NCI-H1048 (cell line): ENCODE data around the gene SOWAHD.
"Not testable (repeated sequence)": the region's sequence is repeated elsewhere in the genome, so short reads cannot be mapped to it uniquely, and the experiment has no call there.

ENCODE experiments used
- DNase-seq: peaks from one replicate; lab custom pipeline; 2025; lab: John Stamatoyannopoulos, UW

The SOWAHD gene

DNA sequence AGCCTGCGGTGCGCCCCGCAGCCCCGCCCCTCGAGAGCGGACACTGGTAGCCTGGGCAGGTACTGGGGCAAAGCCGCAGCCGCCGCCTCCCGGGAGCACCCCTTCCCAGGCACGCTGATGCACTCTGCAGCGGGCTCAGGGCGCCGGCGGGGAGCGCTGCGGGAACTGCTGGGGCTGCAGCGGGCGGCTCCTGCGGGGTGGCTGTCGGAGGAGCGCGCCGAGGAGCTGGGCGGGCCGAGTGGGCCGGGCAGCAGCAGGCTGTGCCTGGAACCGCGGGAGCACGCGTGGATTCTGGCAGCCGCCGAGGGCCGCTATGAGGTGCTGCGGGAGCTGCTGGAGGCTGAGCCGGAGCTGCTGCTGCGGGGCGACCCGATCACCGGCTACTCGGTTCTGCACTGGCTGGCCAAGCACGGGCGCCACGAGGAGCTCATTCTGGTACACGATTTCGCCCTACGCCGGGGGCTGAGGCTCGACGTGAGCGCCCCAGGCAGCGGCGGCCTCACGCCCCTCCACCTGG lies 401 bp downstream of the SOWAHD start:
- no peak for DNase-seq

DNA sequence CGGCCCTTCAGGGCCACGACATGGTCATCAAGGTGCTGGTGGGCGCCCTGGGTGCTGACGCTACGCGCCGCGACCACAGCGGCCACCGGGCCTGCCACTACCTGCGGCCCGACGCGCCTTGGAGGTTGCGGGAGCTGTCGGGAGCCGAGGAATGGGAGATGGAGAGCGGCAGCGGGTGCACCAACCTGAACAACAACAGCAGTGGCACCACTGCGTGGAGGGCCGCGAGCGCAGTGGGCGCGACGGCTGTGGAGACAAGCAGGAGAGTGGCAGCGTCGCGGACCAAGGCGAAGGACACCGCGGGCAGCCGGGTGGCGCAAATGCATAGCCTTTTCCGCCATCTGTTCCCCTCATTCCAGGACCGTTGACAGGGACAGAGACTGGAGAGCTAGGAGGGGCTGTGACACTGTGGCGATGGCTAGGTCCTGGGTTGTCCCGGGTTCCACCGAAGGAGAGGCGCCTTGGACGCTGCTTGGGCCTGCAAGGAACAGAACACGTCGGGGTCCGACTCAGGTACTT lies 919 bp downstream of the SOWAHD start:
- no peak for DNase-seq

DNA sequence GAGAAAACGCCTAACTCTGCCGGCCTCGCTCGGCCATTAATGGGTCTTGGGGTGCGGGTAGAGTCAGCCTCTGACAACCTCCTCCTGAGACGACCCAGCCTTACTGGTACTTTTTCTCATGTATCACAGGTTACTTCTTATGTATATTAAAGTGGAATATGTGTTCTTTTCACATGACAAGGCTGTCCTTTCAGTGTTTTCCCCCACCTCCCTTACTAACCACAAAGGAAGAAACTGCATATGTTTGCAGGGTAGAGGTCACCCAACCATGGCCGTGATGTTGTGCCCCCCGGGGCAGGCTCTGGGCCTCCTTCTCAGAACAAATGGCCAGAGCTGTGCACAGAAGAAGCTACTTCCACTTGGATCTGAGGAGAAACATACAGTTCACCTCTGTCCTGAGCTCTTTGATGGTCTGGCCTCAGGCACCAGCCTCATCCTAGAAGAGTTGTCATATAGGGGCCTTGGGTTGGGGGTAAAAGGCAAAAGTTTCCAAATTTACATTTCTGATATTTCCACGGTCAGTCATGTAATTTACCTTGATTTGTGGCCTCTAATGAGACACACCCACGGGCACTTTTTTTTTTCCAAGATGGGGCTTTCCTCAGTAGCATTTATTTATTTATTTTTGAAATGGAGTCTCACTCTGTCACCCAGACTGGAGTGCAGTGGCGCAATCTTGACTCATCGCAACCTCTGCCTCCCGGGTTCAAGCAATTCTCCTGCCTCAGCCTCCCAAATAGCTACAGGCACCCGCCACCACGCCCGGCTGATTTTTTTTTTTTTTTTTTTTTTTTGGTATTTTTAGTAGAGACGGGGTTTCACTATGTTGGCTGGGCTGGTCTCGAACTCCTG lies 1.9 kb downstream of the SOWAHD start:
- no peak for DNase-seq

DNA sequence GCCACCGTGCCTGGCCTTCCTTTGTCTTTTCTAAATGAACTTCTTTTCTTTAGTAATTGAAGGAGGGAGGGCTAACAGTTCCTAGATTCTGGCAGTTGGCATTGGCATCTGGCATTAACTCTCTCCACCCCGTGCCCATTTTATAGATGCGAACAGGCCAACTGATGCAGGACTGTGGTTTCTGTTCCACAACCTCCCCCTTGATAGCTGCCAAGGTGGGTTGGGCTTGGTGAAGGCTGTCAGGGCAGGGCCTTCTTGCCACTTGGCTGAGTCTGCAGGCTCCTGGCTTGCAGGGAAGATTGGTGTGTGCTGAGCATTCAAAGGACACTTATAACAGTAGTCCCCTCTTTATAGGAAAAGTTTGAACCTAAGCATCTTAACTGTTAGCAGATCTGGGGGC lies 4.3 kb downstream of the SOWAHD start:
- DNase-seq, result no peak

DNA sequence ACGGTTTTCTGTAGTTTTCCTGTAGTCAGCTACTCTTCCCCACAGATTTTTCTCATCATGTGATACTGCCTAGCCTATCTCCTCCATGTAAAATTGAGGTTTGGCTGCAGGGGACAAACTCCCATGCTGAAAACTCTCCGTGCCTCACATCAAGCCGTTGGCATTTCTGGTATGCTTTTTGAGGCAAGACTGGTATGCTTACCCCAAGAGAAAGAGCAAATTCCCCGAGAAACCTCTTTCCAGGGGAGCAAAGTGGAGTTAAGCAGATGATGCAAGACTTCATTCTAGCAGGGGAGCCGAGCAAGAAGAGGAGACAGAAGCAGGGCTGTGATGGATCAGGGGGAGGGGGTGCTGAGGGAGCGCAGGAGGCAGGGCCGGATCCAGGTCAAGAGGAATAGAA lies 4.8 kb downstream of the SOWAHD start:
- no peak for DNase-seq

DNA sequence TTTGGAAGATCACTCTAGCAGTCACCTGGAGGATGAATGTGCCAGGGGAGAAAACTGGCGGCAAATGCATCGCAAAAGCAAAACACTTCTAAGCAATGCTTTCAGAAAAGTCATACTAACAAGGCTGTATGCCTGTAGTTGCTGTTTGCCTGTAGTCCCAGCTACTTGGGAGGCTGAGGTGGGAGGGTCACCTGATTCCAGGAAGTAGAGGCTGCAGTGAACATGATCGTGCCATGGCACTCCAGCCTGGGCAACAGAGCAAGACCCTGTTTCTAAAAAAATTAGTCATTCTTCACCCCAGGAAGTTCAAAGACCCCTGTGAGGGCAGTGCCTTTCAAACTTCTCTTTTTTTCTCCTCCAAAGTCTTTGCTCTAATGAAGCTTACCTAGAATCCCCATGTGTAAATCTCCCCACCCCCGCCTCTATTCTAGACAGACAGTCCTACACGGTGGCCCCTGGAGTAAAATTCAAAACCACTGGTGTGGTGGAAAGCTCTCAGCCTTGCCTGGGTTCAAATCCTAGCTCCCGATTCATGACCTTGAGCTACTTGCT lies 5.5 kb downstream of the SOWAHD start:
- DNase-seq, result no peak

DNA sequence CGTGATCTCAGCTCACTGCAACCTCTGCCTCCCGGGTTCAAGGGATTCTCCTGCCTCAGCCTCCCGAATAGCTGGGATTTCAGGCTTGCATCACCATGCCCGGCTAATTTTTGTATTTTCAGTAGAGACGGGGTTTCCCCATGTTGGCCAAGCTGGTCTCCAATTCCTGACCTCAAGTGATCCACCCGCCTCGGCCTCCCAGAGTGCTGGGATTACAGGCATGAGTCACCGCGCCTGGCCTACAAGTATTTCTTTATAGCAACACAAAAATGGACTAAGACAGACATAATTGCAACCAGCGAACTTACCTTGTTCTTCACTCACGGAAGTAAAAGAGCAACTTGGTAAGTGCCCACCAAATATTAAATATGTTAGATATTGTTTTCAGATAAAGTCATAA lies 10.0 kb downstream of the SOWAHD start:
- DNase-seq, result not testable (repeated sequence)

DNA sequence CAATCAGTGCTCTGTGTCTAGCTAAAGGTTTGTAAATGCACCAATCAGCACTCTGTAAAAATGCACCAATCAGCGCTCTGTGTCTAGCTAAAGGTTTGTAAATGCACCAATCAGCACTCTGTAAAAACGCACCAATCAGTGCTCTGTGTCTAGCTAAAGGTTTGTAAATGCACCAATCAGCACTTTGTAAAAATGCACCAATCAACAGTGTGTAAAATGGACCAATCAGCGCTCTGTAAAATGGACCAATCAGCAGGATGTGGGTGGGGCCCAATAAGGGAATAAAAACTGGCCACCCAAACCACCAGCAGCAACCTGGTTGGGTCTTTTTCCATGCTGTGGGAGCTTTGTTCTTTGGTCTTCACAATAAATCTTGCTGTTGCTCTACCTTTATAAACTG lies 11.0 kb downstream of the SOWAHD start:
- peak; percentile 24 for DNase-seq

DNA sequence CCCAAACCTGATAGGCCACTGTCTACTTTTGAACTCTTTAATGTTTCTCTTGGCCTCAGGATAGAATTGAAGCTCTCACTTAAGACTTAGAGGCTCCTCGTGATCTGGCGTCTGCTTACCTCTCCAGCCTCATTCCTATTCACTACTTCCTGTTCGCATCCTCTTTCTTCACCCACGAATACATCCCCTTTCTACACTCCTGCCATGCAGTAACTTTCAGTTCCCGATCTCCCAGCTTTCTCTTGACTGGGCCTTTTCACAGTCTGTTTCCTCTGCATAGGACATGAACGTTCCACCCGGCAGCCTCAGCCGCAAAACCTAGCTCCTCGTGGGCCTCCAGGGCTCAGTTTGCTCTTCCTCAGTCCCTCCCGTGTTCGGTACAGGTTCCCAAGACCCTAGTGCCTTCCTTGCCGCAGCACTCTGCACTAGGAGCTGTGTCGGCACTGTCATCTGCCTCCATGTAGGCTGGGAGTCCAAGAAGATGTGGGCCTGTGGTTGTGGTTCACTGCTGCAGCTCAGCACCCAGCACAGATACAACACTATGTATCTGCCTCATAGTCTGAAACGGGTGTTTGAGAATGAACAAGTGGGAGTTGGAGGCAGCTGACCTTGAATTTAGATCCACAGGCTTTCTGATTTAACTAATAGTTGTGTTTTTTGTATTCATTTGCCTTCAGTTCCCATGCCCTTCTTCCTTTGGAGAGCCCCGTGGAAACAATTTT lies 17.3 kb downstream of the SOWAHD start:
- DNase-seq, result no peak

DNA sequence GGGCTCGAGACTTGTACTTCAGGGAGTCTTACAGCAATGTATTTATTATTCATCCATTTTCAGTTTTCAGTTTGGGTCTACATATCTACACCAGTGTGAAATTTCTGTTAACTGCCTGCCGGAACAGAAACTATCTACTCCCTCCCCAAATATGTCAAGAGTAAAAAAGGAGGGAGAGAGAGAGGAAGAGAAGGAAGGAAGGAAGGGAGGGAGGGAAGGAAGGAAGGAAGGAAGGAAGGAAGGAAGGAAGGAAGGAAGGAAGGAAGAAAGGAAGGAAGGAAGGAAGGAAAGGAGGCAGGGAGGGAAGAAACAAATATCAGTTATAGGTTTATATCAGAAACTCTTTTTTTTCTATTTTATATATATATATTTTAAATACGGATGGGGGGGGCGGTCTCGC lies 20.4 kb downstream of the SOWAHD start:
- no peak for DNase-seq

DNA sequence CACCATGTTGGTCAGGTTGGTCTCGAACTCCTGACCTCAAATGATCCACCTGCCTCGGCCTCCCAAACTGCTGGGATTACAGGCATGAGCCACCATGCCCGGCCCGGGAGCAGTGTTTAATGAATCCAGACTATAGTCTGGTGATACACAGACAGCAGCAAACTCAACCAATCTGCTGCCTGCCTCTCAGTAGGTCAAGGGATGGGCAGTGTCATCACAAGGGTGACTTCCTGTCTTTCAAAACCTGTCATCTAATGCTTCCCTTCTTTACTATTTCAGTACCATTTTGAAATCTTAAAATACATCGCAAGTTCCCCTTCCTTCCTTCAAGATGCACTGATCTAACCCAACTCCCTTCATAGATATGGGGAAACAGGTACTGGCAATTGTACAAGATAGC lies 24.6 kb downstream of the SOWAHD start:
- no peak for DNase-seq

DNA sequence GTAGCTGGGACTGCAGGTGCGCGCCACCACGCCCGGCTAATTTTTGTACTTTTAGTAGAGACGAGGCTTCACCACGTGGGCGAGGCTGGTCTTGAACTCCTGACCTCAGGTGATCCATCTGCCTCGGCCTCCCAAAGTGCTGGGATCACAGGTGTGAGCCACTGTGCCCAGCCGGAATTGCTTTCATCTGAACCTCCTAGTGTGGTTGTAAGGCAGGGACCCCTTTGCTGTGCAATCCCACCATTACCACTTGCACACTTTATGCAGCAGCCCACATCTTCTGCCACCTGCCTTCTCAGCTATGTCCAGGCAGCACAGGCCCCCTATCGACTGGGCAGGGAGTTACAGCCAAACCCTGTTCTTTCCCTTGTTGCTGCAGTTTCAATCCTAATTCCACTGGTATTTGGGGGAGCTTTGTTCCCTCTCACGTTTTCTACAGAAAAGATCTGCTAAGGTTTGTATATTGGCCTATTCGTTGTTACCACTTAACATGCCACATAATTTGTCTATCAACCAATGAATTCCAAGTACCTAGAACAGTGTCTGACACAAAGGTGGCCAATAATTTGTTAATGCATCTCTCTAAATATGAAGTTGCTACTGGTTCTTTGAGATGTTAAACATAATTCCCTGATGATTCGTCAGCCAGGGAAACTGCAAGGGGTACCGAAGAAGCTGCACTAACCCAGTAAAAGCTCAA lies 26.5 kb downstream of the SOWAHD start:
- no peak for DNase-seq

DNA sequence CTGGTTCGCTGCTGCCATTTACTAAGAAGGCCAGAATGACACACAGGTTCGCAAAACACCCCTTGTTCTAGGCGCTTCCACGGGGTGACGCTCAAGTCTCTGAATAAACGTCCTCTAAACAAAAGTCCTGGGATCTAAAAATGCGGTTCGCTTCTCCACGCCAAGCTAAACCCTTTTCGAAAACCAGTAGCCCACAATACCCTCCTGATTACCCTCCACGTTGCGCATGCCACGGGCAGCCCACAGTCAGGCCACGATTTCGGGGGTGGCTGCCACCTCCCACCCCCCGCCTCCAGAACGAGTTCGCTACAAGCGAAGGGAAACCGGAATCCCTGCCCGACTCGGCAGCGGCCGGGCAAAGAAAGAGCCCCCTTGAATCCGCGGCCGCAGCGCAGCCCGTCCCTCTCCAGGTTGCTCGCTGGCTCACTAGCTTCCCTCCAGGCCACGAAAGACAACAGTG lies 32.6 kb downstream of the SOWAHD start:
- DNase-seq, result no peak

DNA sequence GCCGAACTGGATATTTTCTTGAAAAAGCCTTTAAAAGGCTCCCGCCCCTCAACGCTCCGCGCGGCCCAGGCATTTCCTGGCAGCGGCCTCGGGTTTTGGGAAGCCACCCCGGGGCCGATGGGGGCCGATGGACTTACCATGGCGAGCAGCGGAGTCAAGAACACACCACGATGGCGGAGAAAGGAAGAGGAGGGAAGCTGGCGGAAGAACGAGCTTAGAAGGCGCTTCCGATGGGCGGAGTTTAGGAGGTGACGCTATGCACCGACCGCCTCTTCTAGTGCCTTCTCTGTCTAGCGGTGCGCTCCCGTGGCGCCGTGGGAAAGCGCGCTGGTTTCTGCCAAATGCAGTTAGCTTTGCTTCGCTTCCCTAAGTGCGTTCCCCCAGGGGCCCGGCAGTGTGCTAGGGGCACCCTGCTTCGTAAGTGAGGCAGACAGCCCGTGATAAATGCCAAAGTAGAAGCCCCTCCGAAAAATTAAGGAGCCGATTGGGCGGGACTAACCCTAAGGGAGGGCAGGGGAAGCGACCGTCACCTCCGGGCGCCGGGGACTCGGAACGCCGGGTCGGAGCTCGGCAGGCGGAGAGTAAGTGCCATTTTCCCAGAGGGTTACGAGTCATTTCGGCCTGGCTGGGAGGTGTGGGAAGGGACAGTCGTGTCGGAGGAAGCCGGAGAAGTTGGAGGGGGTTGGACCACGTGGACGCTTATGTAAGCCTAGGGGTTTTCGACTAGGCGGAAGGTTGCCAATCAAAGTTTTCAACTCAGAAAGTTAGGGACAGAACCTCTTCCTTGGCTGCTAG lies 33.2 kb downstream of the SOWAHD start, which contains the start of gene RPL39:
RPL39 (minus strand) TSS at position 194 of the 795 bp plus-strand sequence; CDS start at position 140, 54 bp downstream.
- DNase-seq, result peak; percentile 38

DNA sequence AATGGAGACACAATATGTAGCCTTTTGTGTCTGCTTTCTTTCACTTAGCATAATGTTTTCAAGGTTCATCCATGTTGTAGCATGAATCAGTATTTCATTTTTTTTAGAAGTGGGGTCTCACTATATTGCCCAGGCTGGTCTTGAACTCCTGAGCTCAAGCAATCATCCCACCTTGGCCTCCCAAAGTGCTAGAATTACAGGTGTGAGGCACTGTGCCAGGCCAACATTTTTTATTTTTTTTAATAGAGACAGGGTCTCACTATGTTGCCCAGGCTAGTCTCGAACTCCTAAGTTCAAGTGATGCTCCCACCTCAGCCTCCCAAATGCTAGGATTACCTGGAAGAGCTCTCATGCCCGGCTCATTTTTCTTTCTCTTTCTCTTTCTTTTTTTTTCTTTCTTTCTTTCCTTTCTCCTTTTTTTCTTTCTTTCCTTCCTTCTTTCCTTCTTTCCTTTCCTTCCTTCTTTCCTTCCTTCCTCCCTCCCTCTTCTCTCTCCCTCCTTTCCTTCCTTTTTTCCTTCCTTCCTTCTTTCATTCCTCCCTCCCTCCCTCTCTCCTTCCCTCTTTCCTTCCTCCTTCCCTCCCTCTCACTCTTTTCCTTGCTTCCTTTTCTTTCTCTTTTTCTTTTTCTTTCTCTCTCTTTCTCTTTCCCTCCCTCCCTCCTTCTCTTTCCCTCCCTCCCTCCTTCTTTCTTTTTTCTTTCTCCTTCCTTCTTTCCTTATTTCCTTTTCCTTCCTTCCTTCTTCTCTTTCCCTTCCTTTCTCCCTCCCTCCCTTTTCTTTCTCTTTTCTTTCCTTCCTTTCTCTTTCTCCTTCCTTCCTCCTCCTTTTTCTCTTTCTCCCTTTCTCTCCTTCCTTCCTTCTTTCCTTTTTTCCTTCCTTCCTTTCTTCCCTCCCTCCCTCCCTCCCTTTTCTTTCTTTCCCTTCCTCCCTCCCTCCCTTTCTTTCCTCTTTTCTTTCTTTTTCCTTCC lies 43.1 kb downstream of the SOWAHD start:
- no peak for DNase-seq

DNA sequence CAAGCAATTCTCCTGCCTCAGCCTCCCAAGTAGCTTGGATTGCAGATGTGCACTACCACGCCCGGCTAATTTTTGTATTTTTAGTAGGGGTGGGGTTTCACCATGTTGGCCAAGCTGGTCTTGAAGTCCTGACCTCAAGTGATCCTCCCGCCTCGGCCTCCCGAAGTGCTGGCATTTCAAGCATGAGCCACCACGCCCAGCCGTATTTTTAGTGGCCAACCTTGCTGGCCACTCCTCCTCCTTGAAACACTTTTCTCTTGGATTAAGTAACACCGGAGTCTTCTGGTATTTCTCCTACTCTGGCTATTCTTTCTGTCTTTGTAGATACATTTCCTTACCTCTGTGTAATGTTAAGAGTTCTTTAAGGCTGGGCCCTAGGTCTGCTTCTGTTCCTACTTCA lies 44.2 kb downstream of the SOWAHD start:
- no peak for DNase-seq

DNA sequence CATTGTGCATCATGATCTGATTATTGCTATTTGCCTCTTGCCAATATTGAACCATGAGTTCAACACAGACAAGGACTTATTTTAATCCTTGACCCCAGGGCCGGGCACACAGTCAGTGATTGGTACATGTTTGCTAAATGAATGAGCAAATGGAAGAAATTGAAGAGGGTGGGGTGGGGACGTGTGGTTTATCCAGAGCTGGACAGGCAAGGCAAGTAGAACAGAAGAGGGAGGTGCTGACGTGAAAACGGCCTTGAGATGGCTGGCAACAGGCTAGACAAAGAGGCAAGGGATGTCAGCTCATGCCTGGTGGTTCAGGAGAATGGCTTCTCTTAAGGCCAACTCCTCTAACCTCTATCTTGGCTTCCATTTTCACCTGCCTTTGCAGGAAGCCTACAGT lies 50.1 kb downstream of the SOWAHD start:
- not testable (repeated sequence) for DNase-seq

DNA sequence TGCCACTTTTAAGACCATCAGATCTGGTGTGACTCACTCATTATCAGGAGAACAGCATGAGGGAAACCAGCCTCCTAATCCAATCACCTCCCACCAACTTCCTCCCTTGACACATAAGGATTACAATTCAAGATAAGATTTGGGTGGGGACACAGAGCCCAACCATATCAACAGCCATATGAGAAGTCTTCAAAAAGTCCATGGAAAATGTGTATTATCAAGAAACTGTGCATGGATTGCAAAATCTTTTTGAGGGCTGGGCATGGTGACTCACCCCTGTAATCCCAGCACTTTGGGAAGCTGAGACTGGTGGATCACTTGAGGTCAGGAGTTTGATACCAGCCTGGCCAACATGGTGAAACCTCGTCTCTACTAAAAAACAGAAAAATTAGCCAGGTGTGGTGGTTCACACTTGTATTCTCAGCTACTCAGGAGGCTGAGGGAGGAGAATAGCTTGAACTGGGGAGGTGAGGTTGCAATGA lies 50.8 kb downstream of the SOWAHD start:
- DNase-seq, result no peak
